ENCODE results near the gene GPR65.

DNA sequence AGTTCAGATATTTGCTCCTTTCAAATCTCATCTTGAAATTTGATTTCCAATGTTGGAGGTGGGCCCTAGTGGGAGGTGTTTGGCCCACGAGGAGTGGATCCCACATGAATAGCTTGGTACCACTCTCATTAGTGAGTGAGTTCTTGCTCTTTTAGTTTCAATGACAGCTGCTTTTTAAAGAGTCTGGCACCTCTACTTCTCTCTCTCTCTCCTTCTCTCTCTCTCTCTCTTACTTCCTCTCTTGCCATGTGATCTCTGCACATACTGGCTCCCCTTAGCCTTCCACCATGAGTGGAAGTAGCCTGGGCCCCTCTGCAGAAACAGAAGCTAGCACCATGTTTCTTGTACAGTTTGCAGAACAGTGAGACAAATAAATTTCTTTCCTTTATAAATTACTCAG lies 25.1 kb downstream of the GPR65 start:
- TF ChIP-seq POLR2AphosphoS5 (IDR thresholded peaks at IDR 0.05) (no peak), EP300 (IDR thresholded peaks at IDR 0.05) (no peak)

Measured in suprapubic skin (tissue), 4 donors.